HCT116 (cell line): Measurements from ENCODE around the gene GNG13. TPM values are rescaled to one million over a fixed set of nuclear protein-coding genes. Genes with fewer than 3 reads are reported as not detected.

Source experiments
- ATAC-seq: fragments of 200-7000 bp; cut with Tn5 transposase; 2 replicates; pipeline ENCODE4 v1.9.1; 2020; ENCODE audit warnings: mild to moderate bottlenecking, moderate library complexity
- BruUV-seq: library from RNA; stranded (reverse); fragments of 400-500 nt; replicated peaks from 2 replicates; lab custom pipeline; 2021; lab: Mats Ljungman, UMichigan
- CTCF ChIA-PET: fragments of 300-600 bp; sonication (Branson Sonifier 250); formaldehyde crosslinking; loops from one replicate; lab custom pipeline; 2021; ENCODE audit warnings: antibody characterized with exemption; lab: Charles Lee
- POLR2A ChIA-PET: fragments of 300-600, 350-600 bp; sonication (Branson Sonifier 250); formaldehyde crosslinking; loops from one replicate; lab custom pipeline; 2021; ENCODE audit warnings: antibody characterized with exemption; lab: Charles Lee
- RAD21 ChIA-PET, 2 experiments: fragments of 300-600 bp; sonication (Branson Sonifier 250); formaldehyde crosslinking; loops; one replicate each; lab custom pipeline; 2023; ENCODE audit warnings: low total read pairs in 2 of 2; ENCODE audit not compliant: uncharacterized antibody in 2 of 2, unreplicated experiment in 2 of 2, low non-redundant PET in 1 of 2; lab: Charles Lee
- DNase-seq: peaks from one replicate; pipeline ENCODE4 v3.0.0-alpha.2; 2010; ENCODE audit warnings: low read depth, low spot score
- H2AFZ ChIP-seq: fragments of 200-600 bp; shearing (Covaris generic), sonication (generic); 2 replicates; pipeline ENCODE4 v1.6.1; 2017; ENCODE audit warnings: low read depth, mixed run types, mixed read lengths, antibody characterized with exemption, low read length; ENCODE audit not compliant: poor library complexity, severe bottlenecking
- H3K27ac ChIP-seq: 2 replicates; pipeline ENCODE4 v1.5.1; 2012; ENCODE audit warnings: low read depth, low read length
- H3K27me3 ChIP-seq: fragments of 200-600 bp; sonication (generic); 2 replicates; pipeline ENCODE4 v1.6.1; 2016; ENCODE audit warnings: mixed run types, low read length, mixed read lengths; ENCODE audit not compliant: insufficient read depth
- H3K36me3 ChIP-seq, 2 experiments: fragments of 200-500 bp in 1 of 2; fragments of 200-600 bp in 1 of 2; sonication (Bioruptor generic) in 1 of 2; sonication (generic) in 1 of 2; 2 replicates each; pipeline versions ENCODE4 v1.5.1 to v1.6.1; 2014 to 2016; ENCODE audit warnings: low read length in 2 of 2, inconsistent platforms in 1 of 2, mixed read lengths in 1 of 2, mixed run types in 1 of 2; ENCODE audit not compliant: insufficient read depth in 2 of 2, control insufficient read depth in 1 of 2
- H3K4me1 ChIP-seq, 2 experiments: fragments of 200-600 bp in 1 of 2; sonication (generic) in 1 of 2; 2 replicates each; pipeline versions ENCODE4 v1.5.1 to v1.6.1; 2012 to 2017; ENCODE audit warnings: low read length in 2 of 2, inconsistent platforms in 1 of 2, mild to moderate bottlenecking in 1 of 2, mixed read lengths in 1 of 2, mixed run types in 1 of 2, moderate library complexity in 1 of 2; ENCODE audit not compliant: insufficient read depth in 2 of 2, control insufficient read depth in 1 of 2
- H3K4me2 ChIP-seq: fragments of 200-600 bp; sonication (generic); 2 replicates; pipeline ENCODE4 v1.6.1; 2017; ENCODE audit warnings: mixed run types, low read length, mixed read lengths
- H3K4me3 ChIP-seq, 2 experiments: fragments of 200-600 bp in 1 of 2; sonication (generic) in 1 of 2; replicated peaks in 1 of 2; 2 replicates each; pipeline ENCODE4 v1.5.1; 2011 to 2016; ENCODE audit warnings: low read length in 2 of 2, control low read depth in 1 of 2, low read depth in 1 of 2, mild to moderate bottlenecking in 1 of 2, mixed read lengths in 1 of 2, mixed run types in 1 of 2
- H3K79me2 ChIP-seq: fragments of 200-600 bp; sonication (generic); 2 replicates; pipeline ENCODE4 v1.6.1; 2017; ENCODE audit warnings: mild to moderate bottlenecking, mixed run types, low read length, moderate library complexity, mixed read lengths; ENCODE audit not compliant: insufficient read depth
- H3K9ac ChIP-seq: fragments of 200-600 bp; sonication (generic); 2 replicates; pipeline ENCODE4 v1.6.1; 2016; ENCODE audit warnings: low read length, mixed read lengths
- H3K9me2 ChIP-seq: fragments of 200-600 bp; sonication (generic), shearing (Covaris generic); 2 replicates; pipeline ENCODE4 v1.6.1; 2017; ENCODE audit warnings: mixed run types, mild to moderate bottlenecking, moderate library complexity; ENCODE audit not compliant: insufficient read depth
- H3K9me3 ChIP-seq, 2 experiments: fragments of 200-500 bp in 1 of 2; fragments of 200-600 bp in 1 of 2; sonication (Bioruptor generic) in 1 of 2; sonication (generic) in 1 of 2; 2 replicates each; pipeline ENCODE4 v1.6.1; 2014 to 2017; ENCODE audit warnings: low read length in 2 of 2, mixed read lengths in 2 of 2, inconsistent platforms in 1 of 2, low read depth in 1 of 2, mild to moderate bottlenecking in 1 of 2, mixed run types in 1 of 2, moderate library complexity in 1 of 2; ENCODE audit not compliant: control insufficient read depth in 1 of 2, insufficient read depth in 1 of 2
- H4K20me1 ChIP-seq: fragments of 200-600 bp; sonication (generic), shearing (Covaris generic); 2 replicates; pipeline ENCODE4 v1.6.1; 2017; ENCODE audit warnings: mixed run types, mild to moderate bottlenecking, moderate library complexity; ENCODE audit not compliant: insufficient read depth
- JUND ChIP-seq: IDR thresholded peaks from 2 replicates; pipeline ENCODE4 v1.6.1; 2012
- POLR2A ChIP-seq: IDR thresholded peaks from 2 replicates; pipeline ENCODE4 v1.7.0; 2011; ENCODE audit warnings: borderline replicate concordance; ENCODE audit not compliant: insufficient read depth, insufficient read length; ENCODE audit errors: extremely low read depth
- POLR2AphosphoS5 ChIP-seq: IDR thresholded peaks from 2 replicates; pipeline ENCODE4 v1.6.1; 2011; ENCODE audit warnings: mild to moderate bottlenecking, low read depth, low read length, moderate library complexity
- RAD21 ChIP-seq: IDR thresholded peaks from 2 replicates; pipeline ENCODE4 v1.6.1; 2012; ENCODE audit warnings: low read depth, mild to moderate bottlenecking
- SRF ChIP-seq: IDR thresholded peaks from 2 replicates; pipeline ENCODE4 v1.6.1; 2012; ENCODE audit warnings: low read depth
- ZNF274 ChIP-seq: fragments of 200-500 bp; sonication (Bioruptor generic); IDR thresholded peaks from 2 replicates; pipeline ENCODE4 v1.6.1; 2014; ENCODE audit warnings: mild to moderate bottlenecking, low read depth, low read length, inconsistent platforms
- intact Hi-C: fragments of 100-400 bp; cut with micrococcal nuclease; formaldehyde crosslinking; loops from 2 replicates; pipeline ENCODE4 v1.10.0; 2022
- total RNA-seq: library from RNA; stranded (reverse); gene quantifications from one replicate; pipeline ENCODE4 v1.2.1, GENCODE V29; 2021; ENCODE audit not compliant: unreplicated experiment
- TF ChIP-seq, protein P1 (sequence below): IDR thresholded peaks from 2 replicates; pipeline ENCODE4 v1.6.1; 2012
- TF ChIP-seq, protein P2 (sequence below): IDR thresholded peaks from 2 replicates; pipeline ENCODE4 v1.6.1; 2012; ENCODE audit warnings: low read depth

Gene GNG13
- total RNA-seq, 1 experiment from 2014 or later: not detected

GRCh38 chr16:847151-847550 lies 46.6 kb upstream of the GNG13 start:
- no peak for DNase-seq
- no peaks in the 10 kb centered on the region for H3K9me2 ChIP-seq
- intact Hi-C loops: no loop called here
- RAD21 ChIA-PET: no interaction called here
- no peaks in the 10 kb centered on the region for H3K4me1 ChIP-seq
- TF ChIP-seq POLR2A (no peak), JUND (no peak), SRF (no peak), RAD21 (no peak), ZNF274 (no peak), POLR2AphosphoS5 (no peak)
- TF ChIP-seq, protein P1, sequence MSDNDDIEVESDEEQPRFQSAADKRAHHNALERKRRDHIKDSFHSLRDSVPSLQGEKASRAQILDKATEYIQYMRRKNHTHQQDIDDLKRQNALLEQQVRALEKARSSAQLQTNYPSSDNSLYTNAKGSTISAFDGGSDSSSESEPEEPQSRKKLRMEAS: no peak
- TF ChIP-seq, protein P2, sequence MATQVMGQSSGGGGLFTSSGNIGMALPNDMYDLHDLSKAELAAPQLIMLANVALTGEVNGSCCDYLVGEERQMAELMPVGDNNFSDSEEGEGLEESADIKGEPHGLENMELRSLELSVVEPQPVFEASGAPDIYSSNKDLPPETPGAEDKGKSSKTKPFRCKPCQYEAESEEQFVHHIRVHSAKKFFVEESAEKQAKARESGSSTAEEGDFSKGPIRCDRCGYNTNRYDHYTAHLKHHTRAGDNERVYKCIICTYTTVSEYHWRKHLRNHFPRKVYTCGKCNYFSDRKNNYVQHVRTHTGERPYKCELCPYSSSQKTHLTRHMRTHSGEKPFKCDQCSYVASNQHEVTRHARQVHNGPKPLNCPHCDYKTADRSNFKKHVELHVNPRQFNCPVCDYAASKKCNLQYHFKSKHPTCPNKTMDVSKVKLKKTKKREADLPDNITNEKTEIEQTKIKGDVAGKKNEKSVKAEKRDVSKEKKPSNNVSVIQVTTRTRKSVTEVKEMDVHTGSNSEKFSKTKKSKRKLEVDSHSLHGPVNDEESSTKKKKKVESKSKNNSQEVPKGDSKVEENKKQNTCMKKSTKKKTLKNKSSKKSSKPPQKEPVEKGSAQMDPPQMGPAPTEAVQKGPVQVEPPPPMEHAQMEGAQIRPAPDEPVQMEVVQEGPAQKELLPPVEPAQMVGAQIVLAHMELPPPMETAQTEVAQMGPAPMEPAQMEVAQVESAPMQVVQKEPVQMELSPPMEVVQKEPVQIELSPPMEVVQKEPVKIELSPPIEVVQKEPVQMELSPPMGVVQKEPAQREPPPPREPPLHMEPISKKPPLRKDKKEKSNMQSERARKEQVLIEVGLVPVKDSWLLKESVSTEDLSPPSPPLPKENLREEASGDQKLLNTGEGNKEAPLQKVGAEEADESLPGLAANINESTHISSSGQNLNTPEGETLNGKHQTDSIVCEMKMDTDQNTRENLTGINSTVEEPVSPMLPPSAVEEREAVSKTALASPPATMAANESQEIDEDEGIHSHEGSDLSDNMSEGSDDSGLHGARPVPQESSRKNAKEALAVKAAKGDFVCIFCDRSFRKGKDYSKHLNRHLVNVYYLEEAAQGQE: no peak
- no TSS peak for BruUV-seq
- H3K36me3 ChIP-seq: no peaks in the 10 kb centered on the region
- CTCF ChIA-PET: no interaction called here
- H2AFZ ChIP-seq: no peak overlapping the region
- no peak overlapping the region for H3K27ac ChIP-seq
- H3K4me3 ChIP-seq: no peak overlapping the region
- H4K20me1 ChIP-seq: no peaks in the 10 kb centered on the region
- H3K4me2 ChIP-seq: no peak overlapping the region
- no peaks in the 10 kb centered on the region for H3K79me2 ChIP-seq
- POLR2A ChIA-PET: no interaction called here
- H3K9ac ChIP-seq: no peak overlapping the region
- ATAC-seq: no peak
- H3K27me3 ChIP-seq: no peaks in the 10 kb centered on the region
- peaks cover 5 to 16% of the 10 kb centered on the region in 2 experiments; a peak in 2 of 4 replicates for H3K9me3 ChIP-seq
